ENCODE measurements around the gene TRMT11.

- TF ChIP-seq CTCF (IDR thresholded peaks at IDR 0.05; ENCODE audit: insufficient read depth, low read length, poor library complexity, severe bottlenecking) (no peak), EZH2phosphoT487 (conservative IDR thresholded peaks at IDR 0.05; ENCODE audit: low read length) (no peak)
These were observed 49.4 kb downstream of the TRMT11 start for GRCh38 chr6:126035764-126036163.

Data from SU-DHL-6 (cell line).